Mucosa of descending colon (tissue), 3 donors: ENCODE measurements around the gene TGFB2. TPM values are rescaled to one million over a fixed set of nuclear protein-coding genes. Genes with fewer than 3 reads are reported as not detected.

Source experiments
- ATAC-seq: fragments of 200-7000 bp; cut with Tn5 transposase; one replicate; pipeline ENCODE4 v1.9.1; 2020; ENCODE audit warnings: mild to moderate bottlenecking, moderate library complexity
- DNase-seq, 3 donors: peaks; one replicate each; pipeline ENCODE4 v3.0.0-alpha.2; 2020
- H3K36me3 ChIP-seq: fragments of 200-600 bp; one replicate; pipeline ENCODE4 v1.8.0; 2021; ENCODE audit warnings: low read depth, mild to moderate bottlenecking
- H3K4me1 ChIP-seq: fragments of 200-600 bp; one replicate; pipeline ENCODE4 v1.8.0; 2021; ENCODE audit warnings: low read depth, mild to moderate bottlenecking
- H3K4me3 ChIP-seq: fragments of 200-600 bp; one replicate; pipeline ENCODE4 v1.8.0; 2021; ENCODE audit warnings: mild to moderate bottlenecking
- H3K9me3 ChIP-seq: fragments of 200-600 bp; one replicate; pipeline ENCODE4 v1.8.0; 2021; ENCODE audit warnings: mild to moderate bottlenecking
- CTCF ChIP-seq: fragments of 200-600 bp; IDR thresholded peaks from one replicate; pipeline ENCODE4 v1.8.0; 2022; ENCODE audit warnings: antibody characterized with exemption, mild to moderate bottlenecking
- intact Hi-C, 2 donors: fragments of 100-400 bp; cut with DNase I in 1 of 2; cut with micrococcal nuclease in 1 of 2; formaldehyde crosslinking; loops; one replicate each; pipeline versions ENCODE4 v1.11.0 to v1.11.1; 2022; cut with DNase I, micrococcal nuclease
- total RNA-seq, 3 donors: library from RNA; stranded (reverse); fragmentation: NEBNext Ultra II Directional in 2 of 3; extraction: Animal tissue kit (Norgen Biotek cat#: 25700) in 2 of 3; gene quantifications; one replicate each; pipeline versions ENCODE4 v1.2.1 to v1.2.4, GENCODE V29; 2021 to 2023
- donor health status: DM: no; HTN: no; CAD: no; lungs with moderate emphysema.
- donor health status: DM: no; HTN: no; CAD: no.
- donor health status: DM: no; HTN: yes; CAD: no.

Gene TGFB2
- total RNA-seq, 3 donors from 2014 or later, result 0.09 to 8.5 (median 0.48) TPM

GRCh38 chr1:218414060-218414728 lies 69.1 kb downstream of the TGFB2 start:
- Histone ChIP-seq H3K9me3 (peaks cover 4% of the 10 kb centered on the region), H3K36me3 (no peaks in the 10 kb centered on the region), H3K4me3 (no peak overlapping the region), H3K4me1 (no peaks in the 10 kb centered on the region)
- intact Hi-C loops, result no loop called here
- DNase-seq, result no peak
- ATAC-seq, result no peak
- no peak for TF ChIP-seq CTCF

- no peak for DNase-seq
- Histone ChIP-seq H3K4me1 (no peaks in the 10 kb centered on the region), H3K9me3 (peaks cover 4% of the 10 kb centered on the region), H3K4me3 (no peak overlapping the region), H3K36me3 (no peaks in the 10 kb centered on the region)
- TF ChIP-seq CTCF, result no peak
- ATAC-seq, result no peak
- intact Hi-C loops, result no loop called here
Measured at GRCh38 chr1:218415726-218416125, 70.6 kb downstream of the TGFB2 start.

- Histone ChIP-seq H3K4me3 (no peak overlapping the region), H3K9me3 (peaks cover 4% of the 10 kb centered on the region), H3K36me3 (no peaks in the 10 kb centered on the region), H3K4me1 (no peaks in the 10 kb centered on the region)
- DNase-seq (no peak), ATAC-seq (no peak)
- no peak for TF ChIP-seq CTCF
- intact Hi-C loops, result no loop called here
Measured at GRCh38 chr1:218421531-218421930, 76.4 kb downstream of the TGFB2 start.

GRCh38 chr1:218424502-218424901 lies 79.4 kb downstream of the TGFB2 start:
- no peak for ATAC-seq
- Histone ChIP-seq H3K9me3 (no peaks in the 10 kb centered on the region), H3K4me3 (no peak overlapping the region), H3K4me1 (no peaks in the 10 kb centered on the region), H3K36me3 (no peaks in the 10 kb centered on the region)
- DNase-seq, result no peak
- no peak for TF ChIP-seq CTCF
- intact Hi-C loops, result no loop called here

- DNase-seq, result no peak
- Histone ChIP-seq H3K4me3 (no peak overlapping the region), H3K4me1 (no peaks in the 10 kb centered on the region), H3K9me3 (no peaks in the 10 kb centered on the region), H3K36me3 (no peaks in the 10 kb centered on the region)
- intact Hi-C loops, result no loop called here
- no peak for ATAC-seq
- no peak for TF ChIP-seq CTCF
Measured at GRCh38 chr1:218425647-218426342, 80.7 kb downstream of the TGFB2 start.
